Cardiac muscle cell (in vitro differentiated cells and primary cell): Measurements from ENCODE around the gene SFPQ. TPM values are rescaled to one million over a fixed set of nuclear protein-coding genes. Genes with fewer than 3 reads are reported as not detected.
"Not testable (repeated sequence)": the region's sequence is repeated elsewhere in the genome, so short reads cannot be mapped to it uniquely, and the experiment has no call there.

Experiments used
- DNase-seq, 2 donors: peaks; one replicate each; pipeline versions ENCODE4 v3.0.0 to v3.0.0-alpha.2; 2010 to 2017; ENCODE audit warnings: low read depth in 1 of 2, low spot score in 1 of 2
- H3K27ac ChIP-seq: fragments of 200-600 bp; sonication (generic); 2 replicates; pipeline ENCODE4 v1.5.1; 2016
- H3K27me3 ChIP-seq: fragments of 200-600 bp; sonication (generic); 2 replicates; pipeline ENCODE4 v1.6.0; 2016; ENCODE audit warnings: control low read depth
- H3K36me3 ChIP-seq: fragments of 200-600 bp; sonication (generic); 2 replicates; pipeline ENCODE4 v1.5.1; 2016; ENCODE audit warnings: control low read depth
- H3K4me1 ChIP-seq: fragments of 200-600 bp; sonication (generic); 2 replicates; pipeline ENCODE4 v1.8.1; 2017; ENCODE audit warnings: low read depth, mild to moderate bottlenecking, mixed run types
- H3K4me3 ChIP-seq: fragments of 200-600 bp; sonication (generic); 2 replicates; pipeline ENCODE4 v1.5.1; 2016; ENCODE audit warnings: mild to moderate bottlenecking
- H3K9me3 ChIP-seq: fragments of 200-600 bp; sonication (generic); 2 replicates; pipeline ENCODE4 v1.5.1; 2017; ENCODE audit warnings: low read depth, mild to moderate bottlenecking, control low read depth
- CTCF ChIP-seq: IDR thresholded peaks from 2 replicates; pipeline ENCODE4 v1.5.1; 2012; ENCODE audit warnings: low read depth, mild to moderate bottlenecking, low read length
- polyA plus RNA-seq: library from polyadenylated mRNA; unstranded; fragments of >200 nt; fragmentation: Nextera tagmentation; extraction: Ambion mirVana; gene quantifications from 2 replicates; pipeline ENCODE4 v1.2.1, GENCODE V29; 2016
- total RNA-seq: library from RNA; depleted of rRNA; stranded (reverse); fragments of >200 nt; gene quantifications from 2 replicates; pipeline ENCODE4 v1.2.3, GENCODE V29; 2016

SFPQ gene
- total RNA-seq = 187 and 281 TPM in 2 replicates
- 174 and 193 TPM in 2 replicates for polyA plus RNA-seq

- H3K27ac ChIP-seq = peak within 1 kb of the TSS; percentile 95
- H3K36me3 ChIP-seq = peaks cover 35% of the 10 kb centered on the region
These were observed at the start of gene SFPQ for GRCh38 chr1:35192853-35193664. Gene SFPQ (minus strand): TSS chr1:35193145. CDS start chr1:35193049, 96 bp downstream.

GRCh38 chr1:35236772-35237171, 43.8 kb upstream of the SFPQ start:
- not testable (repeated sequence) for H3K4me1 ChIP-seq, H3K9me3 ChIP-seq, DNase-seq, H3K4me3 ChIP-seq, H3K36me3 ChIP-seq, H3K27me3 ChIP-seq, H3K27ac ChIP-seq

More at GRCh38 chr1:35192853-35193664, at the start of gene SFPQ:
- TF ChIP-seq CTCF = no peak
- no peaks in the 10 kb centered on the region for H3K9me3 ChIP-seq
- peak within 1 kb of the TSS; percentile 99 for H3K4me3 ChIP-seq
- H3K27me3 ChIP-seq = no peaks in the 10 kb centered on the region
- peaks cover 14% of the 10 kb centered on the region for H3K4me1 ChIP-seq
- peak; percentile 98 to 100 for DNase-seq

GRCh38 chr1:35231287-35231686, 38.3 kb upstream of the SFPQ start:
- no peaks in the 10 kb centered on the region for H3K4me1 ChIP-seq
- no peaks in the 10 kb centered on the region for H3K36me3 ChIP-seq
- H3K4me3 ChIP-seq = no peak overlapping the region
- no peak for TF ChIP-seq CTCF
- DNase-seq = no peak
- H3K9me3 ChIP-seq = no peaks in the 10 kb centered on the region
- no peaks in the 10 kb centered on the region for H3K27me3 ChIP-seq
- H3K27ac ChIP-seq = no peak overlapping the region

- no peak for TF ChIP-seq CTCF
- H3K4me1 ChIP-seq = no peaks in the 10 kb centered on the region
- no peaks in the 10 kb centered on the region for H3K9me3 ChIP-seq
- no peak overlapping the region for H3K4me3 ChIP-seq
- no peaks in the 10 kb centered on the region for H3K27me3 ChIP-seq
- H3K36me3 ChIP-seq = no peaks in the 10 kb centered on the region
- H3K27ac ChIP-seq = no peak overlapping the region
- DNase-seq = no peak
These were observed 36.8 kb upstream of the SFPQ start for GRCh38 chr1:35229587-35230360.

- no peaks in the 10 kb centered on the region for H3K9me3 ChIP-seq
- no peak for TF ChIP-seq CTCF
- H3K4me3 ChIP-seq = no peak overlapping the region
- no peak overlapping the region for H3K27ac ChIP-seq
- DNase-seq = no peak
- no peaks in the 10 kb centered on the region for H3K36me3 ChIP-seq
- no peaks in the 10 kb centered on the region for H3K4me1 ChIP-seq
- no peaks in the 10 kb centered on the region for H3K27me3 ChIP-seq
These were observed 33.6 kb upstream of the SFPQ start for GRCh38 chr1:35226546-35226945.
